HG03135 (cell line): ENCODE data around the gene NFAT5.

Experiments used
- ATAC-seq: cut with Tn5 transposase; IDR thresholded peaks from one replicate; pipeline ENCODE4 v1.9.1; 2021; ENCODE audit warnings: mild to moderate bottlenecking, moderate library complexity; ENCODE audit not compliant: unreplicated experiment

Gene NFAT5

DNA sequence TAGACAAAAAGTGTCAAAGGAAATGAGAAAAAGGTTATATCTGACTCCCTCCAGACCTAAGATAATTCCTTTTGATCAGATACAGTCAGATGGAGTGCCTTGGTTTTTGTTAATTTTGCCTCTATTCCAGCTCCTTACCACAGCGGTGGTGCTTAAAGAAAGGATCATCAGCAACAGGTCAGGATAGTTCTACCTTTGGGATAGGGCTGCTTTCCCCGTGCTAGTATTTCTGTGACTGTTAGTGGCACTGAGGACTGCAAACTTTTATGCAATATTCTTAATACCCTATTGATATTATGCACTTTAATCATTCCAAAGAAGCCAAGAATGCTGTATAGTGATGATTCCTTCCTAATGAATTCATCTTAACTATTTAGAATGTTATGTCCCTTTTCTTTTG is 136.1 kb downstream of the NFAT5 start:
- ATAC-seq = no peak

GRCh38 chr16:69703638-69704037 is 137.9 kb downstream of the NFAT5 start:
- no peak for ATAC-seq

GRCh38 chr16:69706256-69706974 is 140.6 kb downstream of the NFAT5 start:
- no peak for ATAC-seq

DNA sequence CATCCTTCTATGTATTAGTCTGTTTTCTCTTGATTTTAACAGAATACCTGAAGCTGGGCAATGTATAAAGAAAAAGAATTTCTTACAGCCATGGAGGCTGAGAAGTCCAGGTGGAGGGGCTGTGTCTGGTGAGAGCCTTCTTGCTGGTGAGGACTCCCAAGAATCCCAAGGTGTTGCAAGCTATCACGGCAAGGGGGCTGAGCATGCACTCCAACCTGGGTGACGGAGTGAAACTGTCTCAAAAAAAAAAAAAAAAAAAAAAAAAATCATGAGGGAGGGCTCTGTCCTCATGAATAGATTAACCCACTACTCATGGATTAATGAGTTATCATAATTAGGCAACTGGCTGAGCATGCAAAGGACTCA is 141.2 kb downstream of the NFAT5 start:
- ATAC-seq = no peak

GRCh38 chr16:69707920-69708683 is 142.3 kb downstream of the NFAT5 start:
- ATAC-seq = no peak

GRCh38 chr16:69709456-69710084 is 143.8 kb downstream of the NFAT5 start:
- ATAC-seq = no peak

DNA sequence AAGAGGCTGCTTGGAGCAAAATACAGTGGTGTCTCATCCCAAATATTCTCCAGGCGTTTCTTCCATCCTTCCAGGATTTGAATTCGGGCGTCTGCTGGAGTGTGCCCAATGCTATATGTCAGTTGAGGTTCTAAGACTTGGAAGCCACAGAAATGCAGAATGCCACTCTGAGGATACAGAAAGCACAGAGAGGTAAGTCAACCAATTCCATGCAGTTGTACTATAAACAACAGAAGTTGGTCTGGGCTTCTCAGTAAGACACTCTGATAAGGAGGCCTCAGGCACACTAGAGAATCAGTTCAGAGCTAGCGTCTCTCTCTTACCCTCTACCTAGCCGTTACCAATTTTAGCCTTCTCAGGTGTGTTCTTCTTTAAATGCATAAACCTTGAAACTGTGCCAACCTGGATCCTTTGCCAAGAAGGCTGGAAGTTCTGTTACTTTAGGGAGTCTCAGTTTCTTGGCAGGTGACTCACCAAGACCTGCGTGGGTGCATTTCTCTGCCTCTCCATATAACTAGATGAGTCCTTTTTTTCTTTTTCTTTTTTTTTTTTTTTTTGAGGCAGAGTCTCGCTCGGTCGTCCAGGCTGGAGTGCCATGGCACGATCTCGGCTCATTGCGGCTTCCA is 145.5 kb downstream of the NFAT5 start:
- ATAC-seq = no peak

- no peak for ATAC-seq
Observed at GRCh38 chr16:69712277-69712676, 146.5 kb downstream of the NFAT5 start.

DNA sequence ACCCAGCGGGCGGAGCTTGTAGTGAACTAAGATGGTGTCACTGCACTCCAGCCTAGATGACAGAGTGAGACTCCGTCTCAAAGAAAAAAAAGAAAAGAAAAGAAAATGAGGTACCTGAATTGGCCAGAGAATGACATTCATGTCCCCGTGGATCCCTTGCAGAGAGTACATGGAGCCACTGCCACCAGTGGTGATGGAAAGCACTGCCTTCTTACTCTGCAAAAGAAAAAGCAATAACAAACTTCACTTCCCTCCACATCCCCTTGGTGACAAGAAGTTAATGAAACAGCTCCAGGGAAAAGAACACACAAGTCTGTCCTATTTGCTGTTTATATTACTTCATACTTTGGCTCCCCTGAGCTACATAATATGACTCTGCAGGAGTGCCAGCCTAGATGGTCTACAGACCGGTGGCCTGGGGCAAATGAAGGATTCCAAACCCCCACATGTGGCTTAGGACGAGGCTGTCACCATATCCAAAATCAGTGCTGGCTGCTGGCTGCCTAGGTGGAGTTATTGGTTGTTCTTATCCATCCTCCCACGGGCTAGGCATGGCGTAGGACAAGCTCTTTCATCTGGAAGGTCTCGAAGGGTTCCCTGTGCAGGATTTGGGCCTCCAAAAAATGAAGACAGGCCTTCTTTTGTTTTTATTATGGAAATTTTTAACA is 147.3 kb downstream of the NFAT5 start:
- ATAC-seq = no peak

DNA sequence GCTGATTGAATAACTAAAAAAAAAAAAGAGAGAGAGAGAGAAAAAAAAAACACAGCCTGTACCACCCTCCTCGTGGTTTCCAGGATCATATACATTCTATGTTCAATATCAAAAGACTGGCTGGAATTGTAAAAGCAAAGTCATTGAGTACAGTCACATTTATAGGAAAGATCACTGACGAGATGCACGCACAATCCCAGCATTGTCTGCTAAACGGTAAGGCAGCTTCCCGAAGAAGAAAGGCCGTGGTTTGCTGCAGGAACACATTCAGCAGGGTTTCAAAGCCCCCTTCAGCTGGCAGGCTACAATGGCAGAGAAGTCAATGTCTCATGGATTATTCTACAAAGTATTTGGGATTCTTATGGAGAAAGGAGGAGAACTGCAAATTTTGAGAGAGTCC is 151.3 kb downstream of the NFAT5 start:
- ATAC-seq = no peak

DNA sequence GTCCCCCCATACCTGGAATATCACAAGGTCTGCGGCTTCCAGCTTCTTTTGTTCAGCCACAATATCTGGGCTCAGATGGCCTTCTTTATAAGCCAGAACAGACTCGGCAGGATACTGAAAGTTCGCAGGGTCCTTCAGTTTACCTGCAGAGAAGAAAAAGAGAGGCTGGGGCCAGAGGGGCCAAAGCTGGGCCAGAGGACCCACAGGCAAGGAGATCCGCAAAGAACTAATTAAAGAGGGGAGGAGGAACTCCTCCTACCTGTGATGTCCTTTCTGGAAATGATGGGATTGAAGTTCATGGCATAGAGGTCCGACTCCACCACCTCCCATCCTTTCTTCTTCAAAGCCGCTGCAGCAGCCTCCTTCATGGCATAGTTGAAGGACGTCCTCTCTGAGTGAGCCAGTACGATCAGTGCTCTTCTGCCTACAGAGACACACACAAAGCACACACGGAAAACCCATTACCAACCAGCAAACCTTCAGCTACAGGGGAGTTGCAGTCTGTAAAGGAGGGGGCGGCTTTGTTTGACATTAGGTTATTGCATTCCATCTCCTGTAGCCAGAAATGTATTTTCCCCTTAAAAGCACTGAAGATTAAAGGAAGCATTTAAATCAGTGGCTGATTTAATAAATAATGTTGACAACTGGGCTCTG is 152.5 kb downstream of the NFAT5 start:
- ATAC-seq = no peak

- no peak for ATAC-seq
Observed at GRCh38 chr16:69720822-69721430, 155.2 kb downstream of the NFAT5 start.

DNA sequence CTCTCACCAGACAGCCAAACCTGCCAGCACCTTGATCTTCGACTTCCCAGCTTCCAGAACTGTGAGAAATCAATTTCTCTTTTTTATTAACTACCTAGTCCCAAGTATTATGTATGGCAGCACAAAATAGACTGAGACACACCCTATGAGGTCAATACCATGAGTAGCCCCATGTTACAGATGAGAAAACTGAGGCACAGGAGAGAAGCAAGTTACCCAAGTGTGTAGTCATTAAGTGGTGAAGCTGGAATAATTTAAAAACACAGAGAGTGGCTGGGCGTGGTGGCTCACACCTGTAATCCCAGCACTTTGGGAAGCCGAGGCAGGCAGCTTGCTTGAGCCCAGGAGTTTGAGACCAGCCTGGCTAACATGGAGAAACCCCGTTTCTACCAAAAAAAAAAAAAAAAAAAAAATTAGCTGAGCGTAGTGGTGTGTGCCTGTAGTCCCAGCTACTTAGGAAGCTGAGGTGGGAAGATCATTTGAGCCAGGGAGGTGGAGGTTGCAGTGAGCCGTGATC is 155.7 kb downstream of the NFAT5 start:
- no peak for ATAC-seq

DNA sequence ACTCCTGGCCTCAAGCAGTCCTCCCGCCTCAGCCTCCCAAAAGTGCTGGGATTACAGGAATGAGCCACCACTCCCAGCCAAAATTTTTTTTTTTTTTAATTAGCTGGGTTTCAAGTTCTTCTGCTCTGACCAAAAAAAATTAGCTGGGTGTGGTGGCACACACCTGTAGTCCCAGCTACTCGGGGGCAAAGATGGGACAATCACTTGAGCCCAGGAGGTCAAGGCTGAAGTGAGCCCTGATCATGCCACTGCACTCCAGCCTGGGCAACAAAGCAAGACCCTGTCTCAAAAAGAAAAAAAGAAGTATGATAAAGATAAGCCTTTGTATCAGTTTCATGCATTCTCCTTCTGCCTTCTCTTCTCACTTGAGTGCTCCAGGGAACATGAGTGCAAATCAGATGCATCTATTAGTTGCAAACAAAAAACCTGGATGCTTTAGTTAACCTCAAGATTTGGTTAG is 158.7 kb downstream of the NFAT5 start:
- no peak for ATAC-seq

DNA sequence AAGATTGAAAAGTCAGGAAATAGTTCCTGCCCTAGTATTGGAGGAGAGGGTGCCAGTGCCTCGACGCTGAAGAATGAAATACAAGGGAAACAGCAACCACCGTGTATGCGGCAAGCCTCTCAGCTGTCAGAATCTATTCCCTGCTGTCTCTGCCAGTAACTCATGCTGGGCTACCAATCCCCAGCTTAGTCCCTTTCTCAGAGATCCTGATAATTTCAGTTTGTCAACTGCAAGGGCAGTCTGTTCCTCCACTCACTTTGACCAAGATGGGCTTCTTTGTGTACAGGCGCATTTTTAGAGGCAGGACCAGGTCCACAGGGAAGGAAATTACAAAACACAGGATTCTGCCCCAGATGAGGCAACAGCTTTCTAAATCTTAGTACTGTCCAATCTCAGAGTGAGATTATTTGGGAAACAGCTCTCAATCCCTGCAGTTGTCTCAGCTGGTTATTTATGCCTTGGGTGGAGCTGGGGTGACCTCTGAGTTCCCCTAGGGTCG is 159.3 kb downstream of the NFAT5 start:
- no peak for ATAC-seq

DNA sequence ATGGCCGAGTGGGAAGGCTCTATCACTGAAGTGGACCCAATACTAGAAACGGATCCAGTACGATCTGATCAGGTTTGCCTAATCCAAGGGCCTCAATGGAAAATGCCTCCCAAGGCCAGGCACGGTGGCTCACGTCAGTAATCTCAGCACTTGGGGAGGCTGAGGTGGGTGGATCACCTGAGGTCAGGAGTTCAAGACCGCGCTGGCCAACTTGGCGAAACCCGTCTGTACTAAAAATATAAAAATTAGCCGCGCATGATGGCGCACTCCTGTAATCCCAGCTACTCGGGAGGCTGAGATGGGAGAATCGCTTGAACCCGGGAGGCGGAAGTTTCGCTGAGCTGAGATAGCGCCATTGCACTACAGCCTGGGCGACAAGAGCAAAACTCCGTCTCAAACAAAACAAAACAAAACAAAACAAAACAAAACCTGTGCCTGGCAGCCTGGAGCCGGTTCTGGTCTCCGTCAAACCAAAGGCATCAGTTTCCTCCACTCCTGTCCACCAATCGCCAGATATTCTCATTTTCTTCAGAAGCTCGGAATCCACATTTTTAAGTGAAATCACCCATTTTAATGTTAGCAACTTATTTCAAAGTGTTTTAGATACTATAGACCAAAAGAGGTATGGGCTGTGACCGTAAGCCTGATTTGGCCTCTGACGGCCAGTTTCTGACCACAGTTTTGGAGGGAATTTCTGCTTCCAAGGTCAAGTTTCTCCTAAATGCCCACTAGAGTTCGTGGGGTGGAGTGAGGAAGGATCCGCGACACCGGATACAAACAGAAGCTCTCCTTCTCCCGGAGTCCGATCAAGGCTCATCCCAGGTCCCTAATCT is 159.9 kb downstream of the NFAT5 start:
- ATAC-seq = no peak

- ATAC-seq = peak; percentile 99
Observed at GRCh38 chr16:69726313-69727060, 160.7 kb downstream of the NFAT5 start, which contains the start of gene NQO1. Gene NQO1 (minus strand): TSS chr16:69726560. CDS start chr16:69726439, 121 bp downstream.

DNA sequence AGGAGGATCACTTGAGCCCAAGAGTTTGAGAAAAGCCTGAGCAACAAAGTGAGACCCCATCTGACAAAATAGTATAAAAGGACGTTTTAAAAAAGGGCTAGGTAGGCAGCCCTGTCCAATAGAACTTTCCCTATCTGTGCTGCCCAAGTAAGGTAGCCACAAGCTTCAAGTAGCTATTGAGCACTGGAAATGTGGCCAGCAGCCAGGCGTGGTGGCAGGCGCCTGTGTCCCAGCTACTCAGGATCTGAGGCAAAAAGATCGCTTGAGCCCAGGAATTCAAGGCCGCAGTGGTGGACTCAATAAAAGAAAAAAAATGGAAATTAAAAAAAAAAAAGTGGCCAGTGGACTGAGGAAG is 162.1 kb downstream of the NFAT5 start:
- no peak for ATAC-seq
